Common myeloid progenitor, CD34-positive (primary cell): ENCODE results near the gene GRIA3.

Experiments
- CTCF ChIA-PET: fragments of 350-600 bp; sonication (Branson Sonifier 250); formaldehyde crosslinking; loops from one replicate; lab custom pipeline; 2021; ENCODE audit warnings: antibody characterized with exemption; lab: Charles Lee
- POLR2A ChIA-PET: fragments of 350-600 bp; sonication (Branson Sonifier 250); formaldehyde crosslinking; loops from one replicate; lab custom pipeline; 2021; ENCODE audit warnings: antibody characterized with exemption; lab: Charles Lee
- DNase-seq, 3 donors: peaks; one replicate each; pipeline versions ENCODE4 v3.0.0 to v3.0.0-alpha.2; 2013
- H3K27ac ChIP-seq, 2 experiments: 1 replicate in 1 of 2; 2 replicates in 1 of 2; pipeline ENCODE4 v1.7.0; 2013; ENCODE audit warnings: inconsistent platforms in 2 of 2, low read length in 2 of 2, mild to moderate bottlenecking in 2 of 2, low read depth in 1 of 2, moderate library complexity in 1 of 2; ENCODE audit not compliant: severe bottlenecking in 2 of 2, insufficient read depth in 1 of 2, poor library complexity in 1 of 2
- H3K27me3 ChIP-seq, 5 experiments: replicated peaks in 2 of 5; 1 replicate in 3 of 5; 2 replicates in 2 of 5; pipeline versions ENCODE4 v1.6.1 to v1.7.0; 2013; ENCODE audit warnings: low read length in 4 of 5, mild to moderate bottlenecking in 2 of 5, moderate library complexity in 2 of 5, inconsistent platforms in 1 of 5; ENCODE audit not compliant: insufficient read depth in 5 of 5, control insufficient read depth in 4 of 5
- H3K36me3 ChIP-seq, 4 experiments: 1 replicate in 2 of 4; 2 replicates in 2 of 4; pipeline versions ENCODE4 v1.6.1 to v1.7.0; 2013; ENCODE audit warnings: low read length in 3 of 4, control low read depth in 1 of 4, mild to moderate bottlenecking in 1 of 4; ENCODE audit not compliant: control insufficient read depth in 4 of 4, insufficient read depth in 4 of 4
- H3K4me1 ChIP-seq, 4 experiments: 1 replicate in 3 of 4; 2 replicates in 1 of 4; pipeline versions ENCODE4 v1.6.1 to v1.7.1; 2013; ENCODE audit warnings: low read length in 3 of 4, mild to moderate bottlenecking in 3 of 4, control low read depth in 1 of 4, inconsistent platforms in 1 of 4, moderate library complexity in 1 of 4; ENCODE audit not compliant: control insufficient read depth in 4 of 4, insufficient read depth in 4 of 4; ENCODE audit errors: control extremely low read depth in 1 of 4
- H3K4me3 ChIP-seq, 7 experiments: 1 replicate in 4 of 7; 2 replicates in 3 of 7; pipeline versions ENCODE4 v1.5.1 to v1.7.0; 2013; ENCODE audit warnings: mild to moderate bottlenecking in 7 of 7, low read length in 6 of 7, moderate library complexity in 6 of 7, inconsistent platforms in 2 of 7, low read depth in 2 of 7, control low read depth in 1 of 7; ENCODE audit not compliant: insufficient read depth in 4 of 7, control insufficient read depth in 1 of 7; ENCODE audit errors: extremely low read depth in 1 of 7
- H3K9me3 ChIP-seq, 5 experiments: 1 replicate in 4 of 5; 2 replicates in 1 of 5; pipeline versions ENCODE4 v1.6.1 to v1.7.1; 2013; ENCODE audit warnings: low read length in 4 of 5, mild to moderate bottlenecking in 2 of 5, inconsistent platforms in 1 of 5, low read depth in 1 of 5, moderate library complexity in 1 of 5; ENCODE audit not compliant: control insufficient read depth in 4 of 5, insufficient read depth in 2 of 5; ENCODE audit errors: control extremely low read depth in 1 of 5
- WGBS: methylation state at CpG from one replicate; pipeline ENCODE4 v1.1.5; 2013; ENCODE audit not compliant: insufficient coverage; 5-methylcytosine and 5-hydroxymethylcytosine counted together

GRIA3 gene

DNA sequence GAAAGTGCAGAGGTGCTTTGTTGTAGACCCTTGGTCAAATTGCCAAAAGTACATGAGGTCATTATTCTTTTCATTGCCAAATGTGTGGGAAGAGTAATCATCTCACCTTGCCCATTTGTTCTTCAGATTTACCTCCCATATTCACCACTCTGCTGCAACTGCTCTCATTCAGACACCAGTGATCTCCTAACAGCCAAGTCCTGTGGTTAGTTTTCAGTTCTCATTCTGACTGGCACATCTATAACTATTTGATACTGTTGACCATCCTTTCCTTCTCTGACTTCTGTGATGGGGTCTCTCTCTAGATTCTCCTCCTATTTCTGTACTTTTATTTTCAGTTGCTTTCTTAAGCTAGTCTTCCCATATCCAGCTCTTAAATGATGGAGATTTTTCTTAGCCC, 39.8 kb downstream of the GRIA3 start:
- Histone ChIP-seq H3K4me3 (no peak overlapping the region), H3K9me3 (no peaks in the 10 kb centered on the region), H3K27me3 (peaks cover 0 to 3% (median 0%) of the 10 kb centered on the region in 5 experiments), H3K27ac (no peak overlapping the region), H3K36me3 (no peaks in the 10 kb centered on the region), H3K4me1 (no peaks in the 10 kb centered on the region)
- DNase-seq: no peak
- POLR2A ChIA-PET: no interaction called here
- CTCF ChIA-PET: no interaction called here

DNA sequence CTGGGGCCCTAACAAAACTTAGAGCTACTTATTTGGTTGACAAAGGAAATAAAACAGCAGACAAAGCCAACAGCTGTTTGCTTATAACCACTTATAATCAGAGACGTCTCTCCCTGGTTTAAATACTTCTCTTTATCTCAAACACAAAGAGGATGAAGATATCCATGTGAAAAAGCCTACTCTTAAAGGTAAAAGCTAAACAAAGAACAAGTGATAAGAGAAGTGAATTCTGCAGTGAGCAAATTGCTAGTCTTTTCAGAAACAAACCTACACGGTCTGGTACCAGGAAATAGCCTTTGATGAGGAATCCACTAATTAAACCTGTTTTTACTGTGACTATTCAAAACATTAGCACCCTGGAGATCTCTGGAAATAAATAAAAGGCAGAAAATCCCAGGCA, 46.7 kb downstream of the GRIA3 start:
- 71% methylated on average over 1 of the region's 2 CpGs for WGBS
- CTCF ChIA-PET: no interaction called here
- H3K27ac ChIP-seq: no peak overlapping the region

DNA sequence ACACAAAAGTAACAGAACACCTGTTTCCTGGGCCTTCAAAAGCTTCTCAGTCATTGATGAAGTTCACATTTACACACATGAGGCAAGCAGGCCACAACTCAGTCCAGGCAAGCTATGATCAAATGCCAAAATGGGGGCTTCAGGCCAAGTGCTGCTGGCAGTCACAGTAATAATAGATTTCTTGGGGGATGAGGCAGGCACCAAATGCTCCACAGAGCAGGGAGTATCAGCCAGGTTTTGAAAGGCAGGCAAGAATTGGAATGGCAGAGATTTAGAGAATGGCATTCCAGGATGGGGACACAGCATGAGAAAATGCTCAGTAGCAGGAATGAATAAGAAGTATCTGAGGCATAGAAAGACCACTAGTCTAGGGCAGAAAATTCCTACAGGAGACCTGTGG, 52.8 kb downstream of the GRIA3 start:
- ChIA-PET CTCF (no interaction called here), POLR2A (no interaction called here)
- no peak for DNase-seq
- Histone ChIP-seq H3K9me3 (no peaks in the 10 kb centered on the region), H3K27me3 (no peaks in the 10 kb centered on the region), H3K27ac (no peak overlapping the region), H3K4me3 (no peak overlapping the region), H3K36me3 (no peaks in the 10 kb centered on the region), H3K4me1 (no peaks in the 10 kb centered on the region)

More for the DNA sequence above, 46.7 kb downstream of the GRIA3 start:
- no peaks in the 10 kb centered on the region for H3K4me1 ChIP-seq
- DNase-seq: no peak
- H3K36me3 ChIP-seq: no peaks in the 10 kb centered on the region
- H3K4me3 ChIP-seq: no peak overlapping the region
- no peaks in the 10 kb centered on the region for H3K9me3 ChIP-seq
- no peaks in the 10 kb centered on the region for H3K27me3 ChIP-seq
- POLR2A ChIA-PET: no interaction called here

DNA sequence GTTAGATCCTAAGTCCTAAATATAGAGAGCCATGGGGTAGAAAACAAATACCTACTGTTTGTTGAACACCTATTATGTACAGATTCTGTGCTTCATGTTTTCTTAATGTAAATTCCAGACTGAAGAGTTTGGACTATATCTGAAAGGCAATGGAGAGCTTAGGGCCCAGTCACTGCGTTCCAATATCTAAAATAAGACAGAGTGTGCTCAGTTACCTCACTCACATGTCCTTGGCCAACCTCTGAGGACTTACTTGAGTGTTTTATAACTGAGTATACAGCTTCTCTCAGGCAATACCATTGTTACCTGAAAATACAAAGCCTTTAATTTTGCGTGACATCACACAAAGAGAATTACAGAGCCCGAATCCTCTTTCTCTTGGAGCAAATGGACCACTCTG, 53.2 kb downstream of the GRIA3 start:
- Histone ChIP-seq H3K36me3 (no peaks in the 10 kb centered on the region), H3K27ac (no peak overlapping the region), H3K9me3 (no peaks in the 10 kb centered on the region), H3K4me3 (no peak overlapping the region), H3K4me1 (no peaks in the 10 kb centered on the region), H3K27me3 (no peaks in the 10 kb centered on the region)
- CTCF ChIA-PET: no interaction called here
- DNase-seq: no peak
- POLR2A ChIA-PET: no interaction called here
- WGBS: no CpG with 5 or more reads among the region's 3 CpGs

DNA sequence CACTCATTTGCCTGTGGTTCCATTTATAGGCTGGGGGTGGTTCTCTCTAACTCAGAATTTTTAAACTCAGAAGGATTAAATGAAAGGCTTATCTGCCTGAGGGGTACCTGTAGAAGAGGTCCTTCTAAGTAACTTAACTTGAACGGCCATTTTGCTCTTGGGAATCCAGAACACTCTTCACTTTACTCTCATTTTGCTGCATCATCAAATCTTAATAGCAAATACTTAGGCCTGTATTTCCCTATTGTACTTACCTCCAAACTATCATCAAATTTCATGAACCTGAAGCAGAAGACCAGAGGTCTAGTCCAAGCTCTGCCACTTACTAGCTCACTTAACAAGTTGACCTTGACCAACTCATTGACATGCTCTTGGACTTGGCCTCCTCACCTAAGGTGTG, 70.4 kb downstream of the GRIA3 start:
- Histone ChIP-seq H3K27ac (no peak overlapping the region), H3K4me1 (no peaks in the 10 kb centered on the region), H3K9me3 (no peaks in the 10 kb centered on the region), H3K27me3 (no peaks in the 10 kb centered on the region), H3K36me3 (no peaks in the 10 kb centered on the region), H3K4me3 (no peak overlapping the region)
- 80% methylated on average over 1 of the region's 1 CpG for WGBS
- no peak for DNase-seq
- POLR2A ChIA-PET: interaction anchor here (0.7 kb wide), 1 partner anchor 235 kb away, joined by 3 read pairs; no protein-coding TSS in a partner anchor
- CTCF ChIA-PET: no interaction called here

DNA sequence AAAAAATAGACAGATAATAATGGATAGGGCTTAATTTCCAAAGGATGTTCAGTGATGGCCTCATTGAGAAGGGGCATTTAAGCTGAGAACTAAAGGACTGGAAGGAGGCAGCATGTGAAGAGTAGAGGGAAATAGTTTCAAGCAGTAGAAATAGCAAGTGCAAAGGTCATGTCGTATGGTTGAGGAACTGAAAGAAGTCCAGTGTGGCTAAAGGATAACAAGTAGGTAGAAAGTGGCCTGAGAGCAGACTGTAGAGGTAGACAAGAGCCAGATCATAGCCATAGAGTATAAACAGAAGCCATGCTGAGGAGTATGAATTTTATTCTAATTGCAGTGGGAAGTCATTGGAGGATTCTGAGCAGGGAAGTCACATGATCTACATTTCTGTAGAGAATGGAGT, 72.3 kb downstream of the GRIA3 start:
- H3K9me3 ChIP-seq: no peaks in the 10 kb centered on the region
- H3K27me3 ChIP-seq: no peaks in the 10 kb centered on the region
- POLR2A ChIA-PET: no interaction called here
- H3K27ac ChIP-seq: no peak overlapping the region
- no peaks in the 10 kb centered on the region for H3K4me1 ChIP-seq
- no peak overlapping the region for H3K4me3 ChIP-seq
- CTCF ChIA-PET: no interaction called here
- WGBS: 69% methylated on average over 1 of the region's 1 CpG
- H3K36me3 ChIP-seq: no peaks in the 10 kb centered on the region
- DNase-seq: no peak

DNA sequence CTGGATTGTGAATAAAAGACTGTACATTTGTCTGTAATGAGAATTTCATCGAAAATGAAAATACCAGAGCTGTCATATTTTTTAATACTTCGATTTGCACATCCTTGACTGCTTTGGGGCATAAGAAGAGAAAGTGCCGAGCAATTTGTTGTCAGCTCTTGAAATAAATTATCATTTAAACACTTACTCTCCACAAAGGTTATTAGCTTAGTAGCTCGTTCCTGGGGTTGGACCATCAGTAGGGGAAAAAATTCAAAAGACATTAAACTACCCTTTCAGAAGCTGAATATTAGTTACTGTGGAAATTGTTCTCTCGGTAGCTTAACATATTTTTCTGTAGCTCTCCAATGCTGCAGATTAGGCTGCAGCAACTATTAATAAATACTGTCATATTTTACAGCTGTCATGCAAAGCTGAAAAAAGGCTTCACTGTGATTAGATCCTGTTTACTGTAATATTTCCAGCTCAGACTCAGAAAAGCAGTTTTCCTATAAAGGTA, 76.9 kb downstream of the GRIA3 start:
- H3K4me3 ChIP-seq: no peak overlapping the region
- H3K27ac ChIP-seq: no peak overlapping the region
- WGBS: no CpG with 5 or more reads among the region's 5 CpGs
- H3K9me3 ChIP-seq: no peaks in the 10 kb centered on the region
- no peaks in the 10 kb centered on the region for H3K4me1 ChIP-seq
- no peak for DNase-seq
- H3K36me3 ChIP-seq: no peaks in the 10 kb centered on the region
- POLR2A ChIA-PET: no interaction called here
- no peaks in the 10 kb centered on the region for H3K27me3 ChIP-seq
- CTCF ChIA-PET: no interaction called here
